Fibroblast of upper back skin (primary cell): ENCODE measurements around the gene CFAP74.
"Not testable (repeated sequence)": the region's sequence is repeated elsewhere in the genome, so short reads cannot be mapped to it uniquely, and the experiment has no call there.

ENCODE experiments used
- DNase-seq: peaks from one replicate; pipeline ENCODE4 v3.0.0-alpha.2; 2013

The CFAP74 gene

DNA sequence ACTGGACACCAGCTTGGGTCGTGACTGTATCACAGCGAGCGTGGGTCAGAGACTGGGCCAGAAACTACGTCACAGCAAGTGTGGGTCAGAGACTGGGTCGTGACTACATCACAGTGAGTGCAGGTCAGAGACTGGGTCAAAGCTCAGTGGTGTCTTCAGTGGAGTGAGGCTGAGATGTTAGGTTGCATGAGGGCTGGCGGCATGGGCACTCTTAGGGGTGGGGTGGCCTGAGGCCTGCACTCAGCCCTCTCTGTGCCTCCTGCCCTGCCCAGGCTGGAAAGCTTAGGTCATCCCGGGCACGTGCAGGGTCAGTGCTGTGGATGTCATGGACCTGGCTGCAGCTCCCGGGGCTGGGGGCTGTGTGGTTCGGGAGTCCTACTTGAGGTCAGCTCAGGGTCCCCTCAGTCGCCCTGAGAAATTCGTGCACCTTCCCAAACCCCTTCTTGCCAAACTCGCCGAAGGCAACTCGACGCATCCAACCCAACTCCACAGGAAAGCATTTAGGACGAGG, 19.0 kb downstream of the CFAP74 start:
- no peak for DNase-seq

- DNase-seq, result no peak
Observed at GRCh38 chr1:1982379-1983232, 21.0 kb downstream of the CFAP74 start.

DNA sequence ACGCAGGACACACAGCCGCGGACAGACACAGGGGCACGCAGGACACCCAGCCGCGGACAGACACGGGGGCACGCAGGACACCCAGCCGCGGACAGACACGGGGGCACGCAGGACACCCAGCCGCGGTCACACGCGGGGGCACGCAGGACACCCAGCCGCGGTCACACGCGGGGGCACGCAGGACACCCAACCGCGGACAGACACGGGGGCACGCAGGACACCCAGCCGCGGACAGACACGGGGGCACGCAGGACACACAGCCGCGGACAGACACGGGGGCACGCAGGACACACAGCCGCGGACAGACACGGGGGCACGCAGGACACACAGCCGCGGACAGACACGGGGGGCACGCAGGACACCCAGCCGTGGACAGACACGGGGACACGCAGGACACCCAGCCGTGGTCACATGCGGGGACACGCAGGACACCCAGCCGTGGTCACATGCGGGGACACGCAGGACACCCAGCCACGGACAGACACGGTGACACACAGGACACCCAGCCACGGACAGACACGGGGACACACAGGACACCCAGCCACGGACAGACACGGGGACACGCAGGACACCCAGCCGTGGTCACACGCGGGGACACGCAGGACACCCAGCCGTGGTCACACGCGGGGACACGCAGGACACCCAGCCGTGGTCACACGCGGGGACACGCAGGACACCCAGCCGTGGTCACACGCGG, 21.8 kb downstream of the CFAP74 start:
- not testable (repeated sequence) for DNase-seq

DNA sequence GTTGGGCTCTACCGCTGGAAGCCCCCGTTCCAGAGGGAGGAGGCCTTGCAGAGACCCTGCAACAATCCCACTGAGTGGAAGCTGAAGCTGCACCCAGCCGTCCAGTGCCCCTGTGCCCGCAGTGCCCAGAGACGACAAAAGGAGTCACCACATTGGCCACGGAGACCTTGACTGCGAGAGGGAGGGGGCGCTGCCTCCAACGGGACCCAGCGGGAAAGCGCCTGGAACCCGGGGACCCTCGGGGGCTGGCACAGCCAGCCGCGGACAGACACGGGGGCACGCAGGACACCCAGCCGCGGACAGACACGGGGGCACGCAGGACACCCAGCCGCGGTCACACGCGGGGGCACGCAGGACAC, 22.5 kb downstream of the CFAP74 start:
- no peak for DNase-seq

DNA sequence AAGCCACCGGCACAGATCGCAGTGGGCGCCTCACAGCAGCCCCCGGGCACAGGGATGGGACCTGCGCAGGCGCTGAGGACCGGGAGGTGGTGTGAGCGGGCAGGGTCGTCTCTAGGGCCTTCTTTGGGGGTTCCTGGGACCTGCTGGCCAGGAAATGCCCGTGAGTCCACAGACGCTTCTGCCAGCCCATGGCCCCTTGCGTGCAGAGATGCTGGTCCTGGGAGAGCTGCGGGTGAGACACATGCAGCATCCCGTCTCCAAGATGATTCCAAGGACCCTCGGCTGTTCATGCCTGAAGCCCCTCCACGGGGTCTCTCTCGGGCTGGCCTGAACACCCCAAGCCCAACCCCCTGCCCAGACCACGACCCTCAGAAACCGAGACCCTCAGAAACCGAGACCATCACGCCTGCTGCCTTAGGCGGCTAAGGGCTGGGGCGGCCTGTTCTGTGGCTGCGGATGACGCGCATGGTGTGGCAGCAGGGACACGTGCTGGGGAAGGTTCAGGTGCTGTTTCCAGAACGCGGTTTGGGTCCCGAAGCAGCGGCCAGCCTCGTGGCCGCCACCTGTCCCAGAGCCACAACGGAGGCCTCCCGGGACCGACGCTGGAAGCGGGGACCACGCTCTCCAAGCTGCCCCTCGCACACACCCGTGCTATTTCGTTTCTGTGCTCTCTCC, 23.0 kb downstream of the CFAP74 start:
- no peak for DNase-seq

DNA sequence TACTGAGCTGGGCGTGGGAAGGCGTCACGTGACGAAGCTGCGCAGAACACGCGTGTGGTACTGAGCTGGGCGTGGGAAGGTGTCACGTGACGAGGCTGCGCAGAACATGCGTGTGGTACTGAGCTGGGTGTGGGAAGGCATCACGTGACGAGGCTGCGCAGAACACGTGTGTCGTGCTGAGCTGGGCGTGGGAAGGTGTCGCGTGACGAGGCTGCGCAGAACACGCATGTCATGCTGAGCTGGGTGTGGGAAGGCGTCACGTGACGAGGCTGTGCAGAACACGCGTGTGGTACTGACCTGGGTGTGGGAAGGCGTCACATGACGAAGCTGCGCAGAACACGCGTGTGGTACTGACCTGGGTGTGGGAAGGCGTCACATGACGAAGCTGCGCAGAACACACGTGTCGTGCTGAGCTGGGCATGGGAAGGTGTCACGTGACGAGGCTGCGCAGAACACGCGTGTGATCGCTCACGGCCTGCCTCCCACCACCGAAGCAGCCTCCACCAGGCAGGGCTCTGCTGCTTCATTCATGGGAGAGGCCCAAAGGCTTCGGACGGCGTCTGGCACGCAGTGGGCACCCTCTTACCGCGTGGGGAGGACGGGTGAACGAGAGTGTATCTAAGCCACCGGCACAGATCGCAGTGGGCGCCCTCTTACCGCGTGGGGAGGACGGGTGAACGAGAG, 24.0 kb downstream of the CFAP74 start:
- DNase-seq, result no peak

- not testable (repeated sequence) for DNase-seq
Observed at GRCh38 chr1:1978690-1979481, 24.7 kb downstream of the CFAP74 start.

GRCh38 chr1:1978108-1978507, 25.5 kb downstream of the CFAP74 start:
- no peak for DNase-seq

DNA sequence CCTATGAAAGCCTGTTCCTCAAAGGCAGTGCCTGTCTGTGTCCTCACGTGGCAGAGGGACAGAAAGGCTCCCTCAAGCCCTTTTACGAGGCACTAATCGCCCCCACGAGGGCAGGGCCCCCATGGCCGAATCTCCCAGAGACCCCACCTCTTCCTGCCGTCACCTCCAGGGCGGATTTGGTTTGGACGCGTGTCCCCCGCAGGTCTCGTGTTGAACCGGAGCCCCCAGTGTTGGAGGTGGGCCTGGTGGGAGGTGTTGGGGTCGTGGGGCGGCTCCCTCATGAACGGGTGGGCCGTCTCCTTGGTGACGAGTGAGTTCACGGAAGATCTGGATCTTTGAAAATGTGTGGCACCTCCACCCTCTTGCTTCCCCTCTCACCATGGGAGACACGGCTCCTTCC, 27.6 kb downstream of the CFAP74 start:
- no peak for DNase-seq

GRCh38 chr1:1975535-1975934, 28.1 kb downstream of the CFAP74 start:
- no peak for DNase-seq

DNA sequence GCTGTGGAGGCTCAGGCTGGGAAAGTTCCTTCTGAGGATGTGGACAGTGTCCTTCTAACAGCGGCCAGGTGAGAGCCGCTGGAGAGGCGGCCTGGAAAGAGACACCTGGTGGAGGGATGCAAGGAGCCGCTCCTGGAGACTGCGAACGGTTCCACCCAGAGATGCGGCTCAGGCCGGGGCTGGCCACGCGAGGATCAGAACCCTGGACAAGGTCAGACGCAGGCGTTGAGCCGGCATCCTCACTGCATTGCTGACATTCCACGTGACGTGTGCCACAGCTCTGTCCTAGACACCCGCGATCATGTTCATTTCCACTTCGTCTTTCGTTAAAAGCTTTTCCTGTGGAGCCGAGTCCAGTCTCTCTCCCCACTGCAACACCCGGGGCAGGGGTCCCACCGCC, 28.8 kb downstream of the CFAP74 start:
- no peak for DNase-seq

DNA sequence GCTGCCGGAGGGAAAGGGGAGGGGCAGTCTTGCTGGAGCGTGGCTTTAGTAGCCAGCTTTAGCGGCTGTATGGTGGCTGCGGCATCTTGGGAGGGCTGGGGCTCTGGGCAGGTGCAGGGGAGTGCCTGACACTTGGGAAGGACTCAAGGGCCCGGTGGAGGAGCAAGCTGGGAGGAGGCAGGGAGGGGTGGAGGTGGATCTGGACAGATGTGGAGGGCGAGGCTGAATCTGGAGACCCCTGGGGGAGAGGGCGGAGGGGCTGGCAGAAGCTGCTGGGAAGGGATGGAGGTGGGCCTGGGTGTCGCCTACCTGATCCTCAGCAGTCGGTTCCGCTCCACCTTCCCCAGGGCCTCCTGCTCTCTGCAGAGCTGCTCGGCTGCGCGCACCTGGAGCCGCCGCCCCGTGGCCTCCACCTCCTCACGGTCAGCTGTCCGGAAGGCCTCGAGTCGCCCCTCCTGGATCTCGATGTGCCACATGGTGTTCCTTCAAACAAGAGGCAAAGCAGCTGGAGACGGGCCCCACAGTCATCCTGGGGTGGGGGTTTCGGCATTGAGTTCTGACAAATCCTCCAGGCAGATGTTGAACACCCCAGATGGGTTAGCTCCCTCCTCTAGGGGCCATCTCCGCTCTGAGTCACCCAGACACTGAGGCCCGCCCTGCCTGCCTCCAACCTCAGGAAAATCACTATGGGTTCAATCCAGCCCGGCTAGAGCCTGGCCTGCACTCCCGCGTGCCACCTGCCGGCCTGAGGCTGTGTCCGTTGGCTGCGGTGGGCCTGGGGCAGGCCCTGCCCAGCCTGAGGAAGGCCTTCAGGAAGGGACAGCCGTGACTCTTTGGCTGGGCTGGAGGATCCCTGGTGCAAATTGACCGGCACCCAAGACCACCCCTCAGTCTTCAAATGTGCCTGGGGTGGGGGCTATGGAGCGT, 29.6 kb downstream of the CFAP74 start:
- DNase-seq, result no peak

DNA sequence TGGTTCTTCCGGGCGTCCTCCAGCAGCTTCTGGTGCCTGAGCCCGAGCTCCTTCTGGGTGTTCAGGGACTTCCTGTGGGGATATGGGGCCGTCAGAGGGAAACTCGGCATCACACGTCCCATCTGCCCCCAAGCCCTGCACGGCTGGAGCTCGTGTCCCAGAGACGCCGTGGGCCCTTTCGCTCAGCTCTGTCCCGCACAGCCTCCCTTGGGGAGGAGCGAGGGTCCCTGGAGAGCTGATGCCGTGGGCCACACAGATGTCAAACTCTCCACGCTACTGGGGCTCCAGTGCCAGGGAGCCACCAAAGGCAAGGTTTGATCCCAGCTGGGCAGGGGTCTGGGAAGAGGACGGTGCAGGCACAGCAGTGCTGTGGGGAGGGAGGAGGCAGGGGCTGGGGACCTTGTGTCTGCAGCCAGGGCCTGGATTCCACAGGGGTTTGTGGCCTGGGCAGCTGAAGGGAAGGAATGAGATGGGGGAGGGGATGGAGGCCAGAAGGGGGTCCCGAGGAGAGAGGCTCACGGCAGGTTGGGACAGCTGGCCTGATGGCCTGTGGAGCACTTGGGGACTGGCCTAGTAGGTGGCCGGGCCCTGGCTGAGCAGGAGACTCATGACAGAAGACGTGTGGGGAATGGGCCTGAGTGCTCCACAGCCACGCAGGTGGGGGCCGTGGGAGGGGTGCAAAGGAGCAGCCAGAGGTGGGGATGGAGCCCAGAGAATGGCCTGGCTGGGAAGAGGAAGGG, 30.4 kb downstream of the CFAP74 start:
- DNase-seq, result no peak

DNA sequence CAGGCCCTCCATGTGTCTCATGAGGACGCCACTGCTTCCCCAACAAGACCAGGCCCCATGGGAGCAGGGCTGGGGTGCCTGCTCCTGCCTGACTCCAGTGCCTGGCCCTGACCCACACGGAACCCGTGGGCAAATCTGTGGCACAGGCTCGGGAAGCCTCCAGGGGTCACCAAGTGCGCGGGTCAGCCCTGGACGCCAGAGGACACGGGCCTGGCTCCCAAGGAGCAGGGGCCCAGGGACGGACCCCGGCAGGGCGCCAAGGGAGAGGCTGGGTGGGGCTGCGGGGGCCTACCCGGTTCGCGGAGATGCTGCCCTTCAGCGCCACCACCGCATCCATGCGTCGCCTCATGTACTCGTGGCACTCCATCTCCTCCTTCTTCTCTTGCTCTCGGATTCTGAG, 31.9 kb downstream of the CFAP74 start:
- DNase-seq, result no peak

DNA sequence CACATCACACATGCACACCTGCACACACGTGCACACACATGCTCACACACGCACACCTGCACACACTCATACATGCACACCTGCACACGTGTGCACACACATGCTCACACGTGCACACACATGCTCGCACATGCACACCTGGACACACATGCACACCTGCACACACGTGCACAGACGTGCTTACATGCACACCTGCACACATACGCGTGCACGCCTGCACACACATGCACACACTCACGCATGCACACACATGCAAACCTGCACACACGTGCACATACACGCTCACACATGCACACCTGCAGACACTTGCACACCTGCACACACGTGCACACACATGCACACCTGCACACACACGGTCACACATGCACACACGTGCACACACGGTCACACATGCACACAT, 32.6 kb downstream of the CFAP74 start:
- DNase-seq, result no peak

- no peak for DNase-seq
Observed at GRCh38 chr1:1969953-1970716, 33.5 kb downstream of the CFAP74 start.

DNA sequence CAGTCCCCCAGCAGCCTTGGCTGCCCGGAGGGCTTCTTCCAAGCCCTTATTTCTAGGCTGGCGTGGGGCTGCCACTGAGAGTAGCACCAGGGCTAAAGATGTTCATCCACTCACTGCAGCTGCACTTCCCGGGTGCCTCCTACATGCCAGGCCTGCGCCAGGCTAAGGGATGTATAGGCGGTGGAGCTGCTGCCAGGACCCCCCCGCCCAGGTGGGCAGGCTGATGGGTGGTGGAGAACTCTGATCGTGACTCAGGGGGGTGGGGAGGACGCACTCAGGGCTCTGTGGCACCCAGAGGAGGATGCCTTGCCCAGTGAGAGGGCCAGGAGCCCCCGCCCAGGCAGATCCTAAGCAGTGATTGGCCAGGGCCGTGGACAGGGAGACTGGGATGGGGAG, 34.1 kb downstream of the CFAP74 start:
- DNase-seq, result no peak

- DNase-seq, result no peak
Observed at GRCh38 chr1:1968767-1969504, 34.6 kb downstream of the CFAP74 start.

GRCh38 chr1:1967879-1968278, 35.7 kb downstream of the CFAP74 start:
- DNase-seq, result no peak
